OCI-LY3 (cell line): ENCODE measurements around the gene TMEM259.

Source experiments
- H2AFZ ChIP-seq: fragments of 200-600, 300-600 bp; shearing (Covaris generic); 2 replicates; pipeline ENCODE4 v1.6.0; 2014; ENCODE audit warnings: antibody characterized with exemption, low read depth, low read length
- H3K27ac ChIP-seq: fragments of 200-600, 300-600 bp; sonication (generic); 2 replicates; pipeline ENCODE4 v1.5.1; 2014; ENCODE audit warnings: mild to moderate bottlenecking, low read length, moderate library complexity, mixed read lengths
- H3K27me3 ChIP-seq: fragments of 200-600, 300-600 bp; sonication (generic); 2 replicates; pipeline ENCODE4 v1.6.1; 2014; ENCODE audit warnings: low read depth, low read length, mixed read lengths
- H3K36me3 ChIP-seq: fragments of 200-600, 300-600 bp; sonication (generic); replicated peaks from 2 replicates; pipeline ENCODE3; 2014; ENCODE audit warnings: low read depth, low read length, mixed read lengths
- H3K4me1 ChIP-seq: fragments of 300-600, 200-600 bp; sonication (generic); 2 replicates; pipeline ENCODE4 v1.6.1; 2014; ENCODE audit warnings: low read length, mixed read lengths
- H3K4me2 ChIP-seq: fragments of 200-600, 300-600 bp; sonication (generic); 2 replicates; pipeline ENCODE4 v1.6.1; 2014; ENCODE audit warnings: low read length, mixed read lengths
- H3K4me3 ChIP-seq: fragments of 300-600, 200-600 bp; sonication (generic); 2 replicates; pipeline ENCODE4 v1.5.1; 2014; ENCODE audit warnings: antibody characterized with exemption, mild to moderate bottlenecking, low read length, moderate library complexity
- H3K79me2 ChIP-seq: fragments of 300-600, 200-600 bp; shearing (Covaris generic); 2 replicates; pipeline ENCODE4 v1.6.1; 2014; ENCODE audit warnings: mild to moderate bottlenecking, low read length, mixed read lengths
- H3K9ac ChIP-seq: fragments of 300-600, 200-600 bp; shearing (Covaris generic); 2 replicates; pipeline ENCODE4 v1.6.0; 2014; ENCODE audit warnings: mild to moderate bottlenecking, low read length, moderate library complexity
- H3K9me3 ChIP-seq: fragments of 200-600, 300-600 bp; shearing (Covaris generic); 2 replicates; pipeline ENCODE4 v1.6.1; 2014; ENCODE audit warnings: low read length, mixed read lengths; ENCODE audit not compliant: insufficient read depth
- H4K20me1 ChIP-seq: fragments of 200-600, 300-600 bp; sonication (generic); 2 replicates; pipeline ENCODE4 v1.6.1; 2016; ENCODE audit warnings: low read length, mixed read lengths; ENCODE audit not compliant: insufficient read depth
- EZH2phosphoT487 ChIP-seq: fragments of 200-600 bp; shearing (Covaris generic); IDR thresholded peaks from 2 replicates; pipeline ENCODE4 v1.6.1; 2018; ENCODE audit warnings: antibody characterized with exemption, mixed run types, low read depth
- TF ChIP-seq, protein P1 (sequence below): fragments of 200-600, 300-600 bp; sonication (generic); IDR thresholded peaks from 2 replicates; pipeline ENCODE4 v1.5.1; 2014; ENCODE audit warnings: antibody characterized with exemption, low read length, low read depth

The TMEM259 gene

DNA sequence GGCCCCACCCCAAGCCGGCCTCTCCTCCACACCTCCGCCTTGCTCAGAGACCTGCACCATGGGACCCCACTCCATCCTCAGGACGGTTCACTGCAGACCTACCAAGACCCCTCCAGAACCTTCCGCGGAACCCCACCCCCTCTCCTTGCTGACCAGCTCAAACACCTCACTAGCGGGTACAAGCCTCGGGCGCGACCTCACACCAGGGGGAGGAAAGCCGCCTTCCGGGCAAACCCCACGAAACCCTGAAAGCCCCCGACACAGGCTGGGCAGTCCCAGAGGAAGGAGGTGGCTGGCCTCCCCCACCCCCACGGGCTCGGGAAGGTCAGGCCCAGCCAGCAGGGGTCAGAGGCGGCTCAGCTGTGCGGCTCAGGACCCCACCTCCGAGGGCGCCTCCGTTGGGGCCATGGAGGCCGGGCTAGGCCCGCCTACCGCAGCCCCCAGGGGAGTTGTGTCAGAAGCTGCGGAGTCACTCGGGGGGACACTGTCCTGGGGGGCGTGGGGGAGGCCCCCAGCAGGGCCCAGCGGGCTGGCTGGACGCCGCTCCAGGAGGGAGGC is 10.9 kb downstream of the TMEM259 start:
- H3K36me3 ChIP-seq = peaks cover 58% of the 10 kb centered on the region
- H2AFZ ChIP-seq = no peak overlapping the region
- no peak overlapping the region for H3K27ac ChIP-seq
- H3K27me3 ChIP-seq = no peaks in the 10 kb centered on the region
- no peak overlapping the region for H3K4me3 ChIP-seq
- TF ChIP-seq, protein P1, sequence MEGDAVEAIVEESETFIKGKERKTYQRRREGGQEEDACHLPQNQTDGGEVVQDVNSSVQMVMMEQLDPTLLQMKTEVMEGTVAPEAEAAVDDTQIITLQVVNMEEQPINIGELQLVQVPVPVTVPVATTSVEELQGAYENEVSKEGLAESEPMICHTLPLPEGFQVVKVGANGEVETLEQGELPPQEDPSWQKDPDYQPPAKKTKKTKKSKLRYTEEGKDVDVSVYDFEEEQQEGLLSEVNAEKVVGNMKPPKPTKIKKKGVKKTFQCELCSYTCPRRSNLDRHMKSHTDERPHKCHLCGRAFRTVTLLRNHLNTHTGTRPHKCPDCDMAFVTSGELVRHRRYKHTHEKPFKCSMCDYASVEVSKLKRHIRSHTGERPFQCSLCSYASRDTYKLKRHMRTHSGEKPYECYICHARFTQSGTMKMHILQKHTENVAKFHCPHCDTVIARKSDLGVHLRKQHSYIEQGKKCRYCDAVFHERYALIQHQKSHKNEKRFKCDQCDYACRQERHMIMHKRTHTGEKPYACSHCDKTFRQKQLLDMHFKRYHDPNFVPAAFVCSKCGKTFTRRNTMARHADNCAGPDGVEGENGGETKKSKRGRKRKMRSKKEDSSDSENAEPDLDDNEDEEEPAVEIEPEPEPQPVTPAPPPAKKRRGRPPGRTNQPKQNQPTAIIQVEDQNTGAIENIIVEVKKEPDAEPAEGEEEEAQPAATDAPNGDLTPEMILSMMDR = no peak
- TF ChIP-seq EZH2phosphoT487 = no peak
- no peak overlapping the region for H3K4me2 ChIP-seq
- peaks cover 25% of the 10 kb centered on the region for H4K20me1 ChIP-seq
- H3K9me3 ChIP-seq = no peaks in the 10 kb centered on the region
- no peak overlapping the region for H3K9ac ChIP-seq
- H3K79me2 ChIP-seq = peaks cover 22% of the 10 kb centered on the region
- H3K4me1 ChIP-seq = no peaks in the 10 kb centered on the region

- no peak overlapping the region for H2AFZ ChIP-seq
- no peaks in the 10 kb centered on the region for H3K27me3 ChIP-seq
- H3K36me3 ChIP-seq = peaks cover 58% of the 10 kb centered on the region
- TF ChIP-seq EZH2phosphoT487 = no peak
- TF ChIP-seq, protein P1 = no peak
- no peak overlapping the region for H3K4me3 ChIP-seq
- H3K79me2 ChIP-seq = peaks cover 15% of the 10 kb centered on the region
- H3K4me2 ChIP-seq = no peak overlapping the region
- peaks cover 18% of the 10 kb centered on the region for H4K20me1 ChIP-seq
- H3K27ac ChIP-seq = no peak overlapping the region
- H3K9me3 ChIP-seq = no peaks in the 10 kb centered on the region
- H3K9ac ChIP-seq = no peak overlapping the region
- no peaks in the 10 kb centered on the region for H3K4me1 ChIP-seq
Measured at GRCh38 chr19:1009041-1009980, 11.6 kb downstream of the TMEM259 start.

DNA sequence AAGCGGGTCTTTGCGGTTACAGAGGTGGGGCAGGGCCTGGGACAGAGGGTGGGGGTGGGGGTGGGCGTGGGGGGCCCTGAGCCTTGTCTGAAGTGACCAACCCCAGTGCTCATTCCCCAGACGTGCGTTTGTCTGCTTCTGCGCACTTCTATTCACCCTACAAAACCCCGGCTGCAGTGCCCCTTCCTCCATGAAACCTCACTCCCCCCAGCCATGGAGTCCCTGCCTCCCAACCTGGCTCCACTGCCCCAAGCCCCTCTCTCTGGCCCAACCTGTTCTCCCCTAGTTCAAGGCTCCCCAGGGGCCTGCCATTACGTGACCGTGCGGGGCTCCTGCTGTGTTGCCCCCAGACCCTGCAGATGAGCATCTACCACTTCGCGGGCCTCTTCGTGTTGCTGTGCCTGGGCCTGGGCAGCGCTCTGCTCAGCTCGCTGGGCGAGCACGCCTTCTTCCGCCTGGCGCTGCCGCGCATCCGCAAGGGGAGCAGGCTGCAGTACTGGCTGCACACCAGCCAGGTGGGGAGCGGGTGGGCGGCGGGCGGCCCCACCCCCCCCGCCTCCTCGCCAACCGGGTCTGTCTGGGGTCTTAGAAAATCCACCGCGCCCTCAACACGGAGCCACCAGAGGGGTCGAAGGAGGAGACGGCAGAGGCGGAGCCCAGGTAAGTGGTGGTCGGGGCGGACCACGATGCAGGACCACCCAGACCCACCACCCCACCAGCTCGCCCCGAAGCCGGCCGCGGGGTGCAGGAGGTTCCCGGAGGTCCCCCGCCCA is 12.5 kb downstream of the TMEM259 start:
- Histone ChIP-seq H3K9me3 (no peaks in the 10 kb centered on the region), H3K4me1 (no peaks in the 10 kb centered on the region), H4K20me1 (peaks cover 9% of the 10 kb centered on the region), H3K4me3 (no peak overlapping the region), H3K27ac (no peak overlapping the region), H3K9ac (no peak overlapping the region), H3K27me3 (no peaks in the 10 kb centered on the region), H3K36me3 (peaks cover 51% of the 10 kb centered on the region), H3K4me2 (no peak overlapping the region), H2AFZ (no peak overlapping the region), H3K79me2 (peaks cover 6% of the 10 kb centered on the region)
- TF ChIP-seq, protein P1 = no peak
- no peak for TF ChIP-seq EZH2phosphoT487
